Fibroblast of pulmonary artery (primary cell): ENCODE measurements around the gene AMT.
A peak's percentile ranks its signal among the peaks of the same experiment; 100 is the strongest.

Source experiments
- DNase-seq: peaks from one replicate; pipeline ENCODE4 v3.0.0-alpha.2; 2010; ENCODE audit warnings: low read depth
- H3K4me3 ChIP-seq: replicated peaks from 2 replicates; pipeline ENCODE4 v1.5.1; 2011; ENCODE audit warnings: low read depth, mild to moderate bottlenecking, control low read depth, low read length, moderate library complexity
- TF ChIP-seq, protein P1 (sequence below): IDR thresholded peaks from 2 replicates; pipeline ENCODE4 v1.5.1; 2011; ENCODE audit warnings: mild to moderate bottlenecking, control low read depth, low read length, inconsistent platforms; ENCODE audit errors: missing control alignments

AMT gene, protein sequence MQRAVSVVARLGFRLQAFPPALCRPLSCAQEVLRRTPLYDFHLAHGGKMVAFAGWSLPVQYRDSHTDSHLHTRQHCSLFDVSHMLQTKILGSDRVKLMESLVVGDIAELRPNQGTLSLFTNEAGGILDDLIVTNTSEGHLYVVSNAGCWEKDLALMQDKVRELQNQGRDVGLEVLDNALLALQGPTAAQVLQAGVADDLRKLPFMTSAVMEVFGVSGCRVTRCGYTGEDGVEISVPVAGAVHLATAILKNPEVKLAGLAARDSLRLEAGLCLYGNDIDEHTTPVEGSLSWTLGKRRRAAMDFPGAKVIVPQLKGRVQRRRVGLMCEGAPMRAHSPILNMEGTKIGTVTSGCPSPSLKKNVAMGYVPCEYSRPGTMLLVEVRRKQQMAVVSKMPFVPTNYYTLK

DNA sequence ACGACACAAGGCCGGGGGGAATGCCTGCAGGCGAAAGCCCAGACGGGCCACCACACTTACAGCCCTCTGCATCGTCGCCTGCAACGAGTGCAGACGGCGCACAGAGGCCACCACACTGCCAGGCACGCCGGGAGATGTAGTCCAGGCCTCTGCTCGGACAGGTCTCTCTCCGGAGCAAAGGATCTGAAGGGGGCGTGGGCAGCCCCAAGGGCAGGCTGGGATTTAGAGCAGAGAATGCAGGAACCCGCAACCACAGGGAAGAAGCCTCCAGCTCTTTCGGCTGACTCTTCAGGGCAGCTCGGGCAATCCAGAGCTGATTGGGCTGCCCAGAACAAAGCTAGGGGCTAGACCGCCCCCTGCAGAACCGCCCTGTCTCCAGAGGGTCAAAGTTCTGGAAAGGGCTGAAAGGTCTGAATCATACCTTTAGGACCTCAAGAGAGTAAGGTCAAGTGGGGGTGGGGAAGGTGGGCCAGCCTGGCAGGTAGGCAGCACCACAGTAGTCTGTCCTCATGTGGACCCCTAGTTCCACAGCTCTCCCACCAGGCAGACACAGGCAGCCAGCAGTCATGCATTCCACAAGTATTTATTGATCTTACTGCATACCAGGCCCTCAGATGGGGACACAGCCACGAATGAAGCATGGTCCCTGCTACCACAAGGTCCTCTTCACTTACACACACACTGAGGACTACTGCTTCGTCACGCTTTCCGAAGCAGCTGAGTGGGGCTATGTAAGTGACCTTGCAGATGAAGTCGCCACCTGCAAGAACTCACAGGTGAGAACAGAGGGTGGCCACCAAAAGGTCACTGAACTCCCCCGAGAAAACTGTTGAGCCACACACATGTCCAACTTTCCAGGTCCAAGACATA is at the start of gene AMT:
Gene AMT (minus strand): TSS at position 95 of the 870 bp plus-strand sequence. CDS start 23 bp downstream, at position 72.
- H3K4me3 ChIP-seq: no peak within 1 kb of the TSS
- no peak for DNase-seq
- TF ChIP-seq, protein P1, sequence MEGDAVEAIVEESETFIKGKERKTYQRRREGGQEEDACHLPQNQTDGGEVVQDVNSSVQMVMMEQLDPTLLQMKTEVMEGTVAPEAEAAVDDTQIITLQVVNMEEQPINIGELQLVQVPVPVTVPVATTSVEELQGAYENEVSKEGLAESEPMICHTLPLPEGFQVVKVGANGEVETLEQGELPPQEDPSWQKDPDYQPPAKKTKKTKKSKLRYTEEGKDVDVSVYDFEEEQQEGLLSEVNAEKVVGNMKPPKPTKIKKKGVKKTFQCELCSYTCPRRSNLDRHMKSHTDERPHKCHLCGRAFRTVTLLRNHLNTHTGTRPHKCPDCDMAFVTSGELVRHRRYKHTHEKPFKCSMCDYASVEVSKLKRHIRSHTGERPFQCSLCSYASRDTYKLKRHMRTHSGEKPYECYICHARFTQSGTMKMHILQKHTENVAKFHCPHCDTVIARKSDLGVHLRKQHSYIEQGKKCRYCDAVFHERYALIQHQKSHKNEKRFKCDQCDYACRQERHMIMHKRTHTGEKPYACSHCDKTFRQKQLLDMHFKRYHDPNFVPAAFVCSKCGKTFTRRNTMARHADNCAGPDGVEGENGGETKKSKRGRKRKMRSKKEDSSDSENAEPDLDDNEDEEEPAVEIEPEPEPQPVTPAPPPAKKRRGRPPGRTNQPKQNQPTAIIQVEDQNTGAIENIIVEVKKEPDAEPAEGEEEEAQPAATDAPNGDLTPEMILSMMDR: no peak

GRCh38 chr3:49470714-49471420 is 48.6 kb upstream of the AMT start:
- TF ChIP-seq, protein P1: no peak
- peak overlapping the region; percentile 82 for H3K4me3 ChIP-seq
- DNase-seq: no peak

DNA sequence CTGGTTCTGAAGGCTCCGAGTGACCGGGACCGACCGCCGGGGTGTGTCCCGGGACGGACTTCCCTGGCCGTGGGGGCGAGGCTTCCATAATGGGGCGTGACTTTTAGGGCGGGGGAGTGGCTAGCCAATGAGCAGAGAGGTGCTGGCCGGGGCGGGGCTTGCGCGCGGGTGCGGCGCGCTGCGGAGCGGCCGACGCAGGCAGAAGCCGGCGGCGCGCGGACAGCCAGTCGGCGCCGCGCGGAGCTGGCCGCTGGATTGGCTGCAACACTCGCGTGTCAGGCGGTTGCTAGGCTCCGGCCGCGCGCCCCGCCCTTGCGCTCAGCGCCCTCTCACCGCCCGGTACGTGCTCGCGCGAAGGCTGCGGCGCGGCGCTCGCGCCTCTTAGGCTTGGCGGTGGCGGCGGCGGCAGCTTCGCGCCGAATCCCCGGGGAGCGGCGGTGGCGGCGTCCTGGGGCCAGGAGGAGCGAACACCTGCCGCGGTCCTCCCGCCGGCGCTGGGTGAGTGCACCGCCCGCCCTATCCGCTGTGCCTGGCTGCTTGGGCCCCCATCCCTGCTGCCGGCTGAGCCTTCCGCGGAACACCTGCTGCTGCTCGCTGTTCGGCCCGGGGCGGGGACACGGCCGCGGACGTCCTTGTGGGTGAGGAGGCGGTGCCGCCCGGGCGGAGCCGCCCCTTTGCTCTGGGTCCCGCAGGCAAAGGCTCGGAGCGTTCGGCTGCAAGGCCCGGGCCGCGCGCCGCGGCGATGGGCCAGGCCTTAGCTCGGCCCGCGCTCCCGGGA is 47.9 kb upstream of the AMT start, which contains the start of gene DAG1:
Gene DAG1 (plus strand): TSS at position 332 of the 778 bp plus-strand sequence. CDS start 40,268 bp downstream, outside the sequence.
- DNase-seq: peak; percentile 96
- peak within 1 kb of the TSS; percentile 82 for H3K4me3 ChIP-seq
- TF ChIP-seq, protein P1: no peak

GRCh38 chr3:49469037-49469935 is 47.0 kb upstream of the AMT start:
- peak overlapping the region; percentile 51 for H3K4me3 ChIP-seq
- TF ChIP-seq, protein P1: no peak
- peak; percentile 71 for DNase-seq

- no peak overlapping the region for H3K4me3 ChIP-seq
- TF ChIP-seq, protein P1: no peak
- no peak for DNase-seq
These were observed 43.8 kb upstream of the AMT start for GRCh38 chr3:49466085-49466484.
